GM21825 (cell line): ENCODE measurements around the gene DOCK2.
A peak's percentile ranks its signal among the peaks of the same experiment; 100 is the strongest.
"Not testable (repeated sequence)": the region's sequence is repeated elsewhere in the genome, so short reads cannot be mapped to it uniquely, and the experiment has no call there.

ENCODE experiments used
- ATAC-seq: cut with Tn5 transposase; IDR thresholded peaks from one replicate; pipeline ENCODE4 v1.9.1; 2021; ENCODE audit warnings: mild to moderate bottlenecking, moderate library complexity; ENCODE audit not compliant: unreplicated experiment

DOCK2 gene

DNA sequence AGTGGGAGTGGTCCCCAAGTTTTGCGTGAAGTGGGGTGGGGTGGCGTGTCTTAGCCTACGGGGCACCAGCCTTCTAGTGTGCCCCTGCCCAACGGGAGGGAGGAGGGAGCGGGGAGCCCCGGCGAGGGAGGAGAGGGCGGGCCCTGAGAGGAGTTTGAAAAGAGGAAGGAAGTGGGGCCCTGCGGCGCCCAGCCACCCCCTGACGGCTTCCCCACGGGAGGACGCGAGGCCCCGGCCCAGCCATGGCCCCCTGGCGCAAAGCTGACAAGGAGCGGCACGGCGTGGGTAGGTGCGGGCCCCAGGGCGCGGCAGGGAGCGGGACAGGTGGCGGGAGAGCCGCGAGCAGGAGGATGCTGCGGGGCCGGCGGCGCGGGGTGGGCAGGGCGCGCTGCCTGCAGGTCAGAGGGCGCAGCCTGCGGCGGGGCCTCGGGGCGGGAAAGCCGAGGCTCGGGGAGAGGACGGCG is at the start of gene DOCK2:
DOCK2 (plus strand) TSS at position 191 of the 464 bp plus-strand sequence; CDS start at position 243, 52 bp downstream.
- peak; percentile 93 for ATAC-seq

DNA sequence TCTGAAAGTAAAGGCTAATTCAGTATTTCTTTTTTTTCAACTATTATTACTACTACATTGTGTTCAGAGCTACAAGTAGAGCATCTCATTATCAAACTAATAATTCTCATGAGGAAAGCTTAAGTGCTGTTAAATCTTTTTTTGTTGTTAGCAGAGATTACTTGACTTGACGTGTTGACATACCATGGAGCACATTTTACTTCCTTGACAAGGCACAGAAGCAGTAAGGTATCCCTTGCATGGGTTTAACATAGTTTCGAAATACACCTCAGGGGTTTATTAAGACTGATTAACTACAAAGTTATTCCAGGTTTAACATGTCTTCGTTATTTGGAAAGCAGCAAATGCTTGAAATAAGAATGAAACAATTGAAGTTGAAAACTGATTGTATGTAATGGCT is 46.5 kb upstream of the DOCK2 start:
- ATAC-seq = no peak

GRCh38 chr5:169591636-169592035 is 45.4 kb upstream of the DOCK2 start:
- ATAC-seq = no peak

GRCh38 chr5:169592937-169593650 is 44.0 kb upstream of the DOCK2 start:
- ATAC-seq = no peak

DNA sequence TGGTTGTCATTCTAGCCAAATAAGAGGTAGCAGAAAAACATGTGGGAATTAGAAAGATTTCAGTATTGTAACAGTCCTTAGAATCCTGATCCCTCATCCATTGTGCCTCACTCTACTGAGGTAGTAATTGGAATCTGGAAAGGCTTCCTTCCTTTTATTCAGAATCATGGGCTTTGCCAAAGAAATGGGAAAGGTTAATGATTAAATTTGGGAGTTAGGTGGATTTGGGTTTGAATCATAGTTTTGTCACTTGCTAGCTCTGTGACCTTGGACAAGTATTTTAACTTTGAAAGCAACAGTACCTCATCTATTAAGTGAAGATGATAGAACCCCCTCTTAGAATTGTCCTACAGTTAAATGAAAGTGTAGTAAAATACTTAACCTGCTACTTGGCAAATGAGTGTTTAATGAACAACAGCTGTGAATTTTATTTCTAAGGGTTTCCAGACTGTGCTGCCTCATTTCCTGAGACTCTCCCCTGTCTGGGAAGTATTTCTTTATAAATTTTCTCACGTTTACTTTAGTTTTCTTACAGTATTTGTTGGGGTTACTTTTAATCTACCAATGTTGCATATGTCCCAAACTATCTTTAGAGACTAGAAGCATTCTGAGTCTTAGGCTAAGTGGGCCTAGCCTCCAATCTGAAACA is 41.8 kb upstream of the DOCK2 start:
- no peak for ATAC-seq

DNA sequence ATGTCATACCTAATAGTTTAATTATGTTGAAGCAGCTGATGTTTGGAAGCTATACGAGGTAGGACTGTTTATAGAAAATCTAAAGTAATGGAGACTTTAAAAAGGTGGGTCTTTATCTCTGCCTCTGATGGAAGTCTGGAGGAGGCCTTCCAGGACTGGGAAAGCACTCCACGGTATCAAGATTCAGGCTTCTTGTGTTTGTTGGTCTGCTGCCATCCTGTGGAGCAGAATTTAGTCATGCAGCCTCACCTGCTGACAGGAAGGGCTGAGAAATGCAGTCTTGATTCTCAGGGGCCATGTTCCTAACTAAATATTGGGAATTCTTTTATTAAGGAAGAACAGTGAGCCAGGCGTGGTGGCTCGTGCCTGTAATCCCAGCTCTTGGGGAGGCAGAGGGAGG is 37.6 kb upstream of the DOCK2 start:
- ATAC-seq = no peak

- no peak for ATAC-seq
Observed at GRCh38 chr5:169602535-169602934, 34.5 kb upstream of the DOCK2 start.

DNA sequence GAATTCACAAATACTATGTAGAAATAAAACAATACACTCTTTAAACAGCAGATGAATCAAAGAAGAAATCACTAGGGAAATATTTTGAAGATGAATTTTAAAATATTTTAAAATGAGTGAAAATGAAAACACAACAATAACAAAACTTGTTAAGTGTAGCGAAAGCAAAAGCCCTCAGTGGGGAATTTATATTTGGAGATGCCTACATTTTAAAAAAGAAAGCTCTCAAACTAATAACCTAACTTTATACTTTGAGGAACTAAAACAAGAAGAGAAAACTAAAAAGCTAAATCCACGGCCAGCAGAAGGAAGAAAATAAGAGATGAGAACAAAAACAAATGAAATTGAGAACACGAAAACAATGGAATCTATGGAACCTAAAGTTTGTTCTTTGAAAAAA is 30.8 kb upstream of the DOCK2 start:
- no peak for ATAC-seq

DNA sequence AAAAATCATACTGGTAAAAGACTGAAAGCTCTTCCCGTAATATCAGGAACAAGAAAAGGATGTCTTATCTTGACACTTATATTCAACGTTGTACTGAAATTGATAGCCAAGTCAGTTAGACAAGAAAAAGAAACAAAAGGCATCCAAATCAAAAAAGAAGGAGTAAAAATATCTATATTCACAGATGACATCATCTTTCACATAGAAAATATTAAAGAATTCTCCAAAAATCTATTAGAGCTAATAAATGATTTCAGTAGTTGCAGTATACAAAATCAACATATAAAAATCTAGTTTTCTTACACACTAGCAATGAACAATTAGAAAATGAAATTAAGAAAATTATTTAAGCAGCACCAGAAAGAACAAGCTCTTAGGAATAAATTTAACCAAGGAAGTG is 29.2 kb upstream of the DOCK2 start:
- no peak for ATAC-seq

- ATAC-seq = no peak
Observed at GRCh38 chr5:169609716-169610115, 27.4 kb upstream of the DOCK2 start.

DNA sequence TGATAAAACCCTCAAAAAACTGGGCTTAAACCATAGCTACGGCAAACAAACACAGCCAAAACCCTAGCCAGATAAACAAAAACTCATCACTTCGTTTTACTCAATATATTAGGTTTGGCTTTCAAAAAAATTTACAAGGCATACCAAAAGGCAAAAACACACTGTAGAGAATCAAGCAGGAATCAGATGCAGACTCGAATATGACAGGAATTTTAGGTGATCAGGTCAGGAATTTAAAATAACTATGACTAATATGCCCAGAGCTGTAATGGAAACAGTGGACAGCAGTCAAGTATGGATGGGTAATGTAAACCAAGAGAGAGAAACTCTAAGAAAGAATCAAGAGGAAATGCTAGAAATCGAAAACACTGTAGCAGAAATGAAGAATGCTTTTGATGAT is 26.5 kb upstream of the DOCK2 start:
- ATAC-seq = no peak

GRCh38 chr5:169615561-169615960 is 21.5 kb upstream of the DOCK2 start:
- no peak for ATAC-seq

DNA sequence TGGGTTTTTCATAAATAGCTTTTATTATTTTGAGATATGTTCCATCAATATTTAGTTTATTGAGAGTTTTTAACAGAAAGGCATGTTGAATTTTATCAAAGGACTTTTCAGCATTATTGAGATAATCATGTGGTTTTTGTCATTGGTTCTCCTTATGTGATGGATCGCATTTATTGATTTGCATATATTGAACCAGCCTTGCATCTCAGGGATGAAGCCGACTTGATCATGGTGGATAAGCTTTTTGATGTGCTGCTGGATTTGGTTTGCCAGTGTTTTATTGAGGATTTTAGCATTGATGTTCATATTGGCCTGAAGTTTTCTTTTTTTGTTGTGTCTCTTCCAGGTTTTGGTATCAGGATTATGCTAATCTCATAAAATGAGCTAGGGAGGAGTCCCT is 12.8 kb upstream of the DOCK2 start:
- not testable (repeated sequence) for ATAC-seq

DNA sequence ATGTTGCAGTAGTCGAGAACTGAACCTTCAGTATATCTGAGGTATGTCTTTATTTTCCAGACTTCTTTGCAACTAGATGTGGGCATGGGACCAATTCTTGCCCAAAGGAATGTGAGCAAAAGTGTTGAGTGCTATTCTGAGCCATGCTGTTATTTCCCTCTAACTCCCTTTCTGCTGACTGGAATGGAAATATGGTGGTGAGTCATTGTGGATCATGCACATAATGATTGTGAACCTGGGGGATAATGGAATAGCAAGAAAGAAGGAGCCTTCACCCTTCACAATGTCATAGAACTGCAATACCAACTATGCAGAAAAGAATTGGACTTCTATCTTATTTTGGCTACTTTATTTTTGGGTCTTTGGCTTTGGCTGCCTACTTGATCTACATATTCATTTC is 10.3 kb upstream of the DOCK2 start:
- no peak for ATAC-seq

GRCh38 chr5:169627551-169627950 is 9.5 kb upstream of the DOCK2 start:
- no peak for ATAC-seq

DNA sequence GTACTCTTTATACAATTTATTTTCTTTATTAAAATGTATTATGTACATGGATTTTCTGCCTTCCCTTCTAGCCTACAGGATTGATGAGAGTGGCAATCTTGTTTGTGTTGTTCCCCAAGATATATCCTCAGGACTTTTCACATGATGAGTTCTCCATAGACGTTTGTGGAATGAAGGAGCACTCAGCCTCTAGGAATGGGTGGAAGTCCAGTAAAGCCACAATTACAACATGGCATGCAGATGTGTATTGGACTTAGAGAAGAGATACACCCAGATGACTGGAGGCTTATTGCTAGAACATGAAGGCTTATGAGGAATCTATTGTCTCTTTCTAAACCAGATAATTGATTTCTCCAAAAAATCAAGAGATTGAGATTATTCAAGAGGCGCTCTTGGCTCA is 8.2 kb upstream of the DOCK2 start:
- ATAC-seq = no peak

GRCh38 chr5:169629847-169630548 is 7.1 kb upstream of the DOCK2 start:
- ATAC-seq = no peak

- ATAC-seq = no peak
Observed at GRCh38 chr5:169631360-169631759, 5.7 kb upstream of the DOCK2 start.

- no peak for ATAC-seq
Observed at GRCh38 chr5:169632946-169633345, 4.1 kb upstream of the DOCK2 start.

- no peak for ATAC-seq
Observed at GRCh38 chr5:169634606-169635005, 2.5 kb upstream of the DOCK2 start.

GRCh38 chr5:169635936-169636335 is 1.1 kb upstream of the DOCK2 start:
- no peak for ATAC-seq

GRCh38 chr5:169636477-169637084 is 494 bp upstream of the DOCK2 start:
- no peak for ATAC-seq
